IMR-90 (cell line): ENCODE measurements around the gene GCM1. TPM values are rescaled to one million over a fixed set of nuclear protein-coding genes. Genes with fewer than 3 reads are reported as not detected.

Experiments used
- ATAC-seq: fragments of 200-7000 bp; cut with Tn5 transposase; 2 replicates; pipeline ENCODE4 v1.9.1; 2020; ENCODE audit warnings: low read depth, mild to moderate bottlenecking, moderate library complexity
- BruUV-seq: library from RNA; stranded (reverse); fragments of 400-500 nt; replicated peaks from 2 replicates; lab custom pipeline; 2021; lab: Mats Ljungman, UMichigan
- CTCF ChIA-PET: fragments of 300-600 bp; formaldehyde crosslinking; extraction: SDS; loops from one replicate; lab custom pipeline; 2021; ENCODE audit warnings: antibody characterized with exemption; lab: Yijun Ruan, JAX
- POLR2A ChIA-PET: fragments of 300-600 bp; sonication (Branson Sonifier 250); formaldehyde crosslinking; loops from one replicate; lab custom pipeline; 2022; ENCODE audit warnings: antibody characterized with exemption; ENCODE audit not compliant: unreplicated experiment; lab: Charles Lee
- DNase-seq: peaks from one replicate; pipeline ENCODE4 v3.0.0; 2013
- H2AFZ ChIP-seq: replicated peaks from 2 replicates; pipeline ENCODE3; 2013; ENCODE audit warnings: low read length, mild to moderate bottlenecking; ENCODE audit not compliant: poor library complexity
- H2AK5ac ChIP-seq: 2 replicates; pipeline ENCODE4 v1.6.1; 2013; ENCODE audit warnings: low read depth, low read length, inconsistent platforms
- H2AK9ac ChIP-seq: replicated peaks from 2 replicates; pipeline ENCODE3; 2013; ENCODE audit warnings: mild to moderate bottlenecking, low read depth, low read length, moderate library complexity; ENCODE audit not compliant: poor library complexity
- H2BK120ac ChIP-seq: 2 replicates; pipeline ENCODE4 v1.6.1; 2013; ENCODE audit warnings: low read depth, low read length, inconsistent platforms
- H2BK15ac ChIP-seq: 3 replicates; pipeline ENCODE4 v1.6.1; 2013; ENCODE audit warnings: low read depth, low read length, inconsistent platforms
- H2BK20ac ChIP-seq: 2 replicates; pipeline ENCODE4 v1.6.1; 2013; ENCODE audit warnings: low read depth, mild to moderate bottlenecking, inconsistent platforms, low read length, moderate library complexity
- H2BK5ac ChIP-seq: 2 replicates; pipeline ENCODE4 v1.6.1; 2013; ENCODE audit warnings: mild to moderate bottlenecking, low read depth, low read length, inconsistent platforms; ENCODE audit not compliant: poor library complexity, severe bottlenecking
- H3K14ac ChIP-seq: replicated peaks from 2 replicates; pipeline ENCODE4 v1.6.1; 2013; ENCODE audit warnings: low read depth, low read length, inconsistent platforms
- H3K18ac ChIP-seq: 2 replicates; pipeline ENCODE4 v1.6.1; 2013; ENCODE audit warnings: low read depth, low read length, control low read depth
- H3K23ac ChIP-seq: 2 replicates; pipeline ENCODE4 v1.6.1; 2013; ENCODE audit warnings: low read depth, low read length, inconsistent platforms
- H3K27ac ChIP-seq: 2 replicates; pipeline ENCODE4 v1.5.1; 2013; ENCODE audit warnings: mild to moderate bottlenecking, control low read depth, low read length; ENCODE audit not compliant: insufficient read depth
- H3K27me3 ChIP-seq: 2 replicates; pipeline ENCODE4 v1.6.1; 2013; ENCODE audit warnings: low read length; ENCODE audit not compliant: control insufficient read depth, insufficient read depth
- H3K36me3 ChIP-seq: 2 replicates; pipeline ENCODE4 v1.6.1; 2013; ENCODE audit warnings: low read length, mixed read lengths; ENCODE audit not compliant: control insufficient read depth, insufficient read depth
- H3K4ac ChIP-seq: 2 replicates; pipeline ENCODE4 v1.6.1; 2013; ENCODE audit warnings: low read depth, low read length, inconsistent platforms
- H3K4me1 ChIP-seq: 2 replicates; pipeline ENCODE4 v1.6.1; 2013; ENCODE audit warnings: low read length, mixed read lengths; ENCODE audit not compliant: control insufficient read depth, insufficient read depth
- H3K4me2 ChIP-seq: 2 replicates; pipeline ENCODE4 v1.6.1; 2013; ENCODE audit warnings: low read depth, mild to moderate bottlenecking, control low read depth, low read length, moderate library complexity
- H3K4me3 ChIP-seq: 2 replicates; pipeline ENCODE4 v1.5.1; 2013; ENCODE audit warnings: low read depth, mild to moderate bottlenecking, control low read depth, low read length, moderate library complexity; ENCODE audit not compliant: insufficient read depth
- H3K56ac ChIP-seq: 2 replicates; pipeline ENCODE4 v1.6.1; 2013; ENCODE audit warnings: low read length, inconsistent platforms; ENCODE audit not compliant: insufficient read depth; ENCODE audit errors: extremely low read depth
- H3K79me1 ChIP-seq, 2 experiments: 2 replicates each; pipeline ENCODE4 v1.6.1; 2013; ENCODE audit warnings: low read length in 2 of 2, inconsistent platforms in 1 of 2, low read depth in 1 of 2
- H3K9ac ChIP-seq: 2 replicates; pipeline ENCODE4 v1.6.1; 2013; ENCODE audit warnings: low read depth, low read length, control low read depth
- H3K9me1 ChIP-seq: 2 replicates; pipeline ENCODE4 v1.6.1; 2013; ENCODE audit warnings: low read length, inconsistent platforms; ENCODE audit not compliant: insufficient read depth
- H3K9me3 ChIP-seq: 2 replicates; pipeline ENCODE4 v1.6.1; 2013; ENCODE audit warnings: low read length; ENCODE audit not compliant: control insufficient read depth, insufficient read depth
- H4K20me1 ChIP-seq: 2 replicates; pipeline ENCODE4 v1.6.1; 2013; ENCODE audit warnings: low read length, inconsistent platforms; ENCODE audit not compliant: insufficient read depth
- H4K5ac ChIP-seq: 2 replicates; pipeline ENCODE4 v1.6.1; 2013; ENCODE audit warnings: mild to moderate bottlenecking, low read depth, low read length, control low read depth
- H4K8ac ChIP-seq, 2 experiments: 2 replicates each; pipeline ENCODE4 v1.6.1; 2013; ENCODE audit warnings: low read depth in 2 of 2, low read length in 2 of 2, control low read depth in 1 of 2, inconsistent platforms in 1 of 2
- H4K91ac ChIP-seq: 2 replicates; pipeline ENCODE4 v1.6.1; 2013; ENCODE audit warnings: low read depth, low read length, inconsistent platforms; ENCODE audit not compliant: insufficient read depth
- BHLHE40 ChIP-seq: fragments of 150-350 bp; IDR thresholded peaks from 2 replicates; pipeline ENCODE4 v1.6.1; 2016; ENCODE audit warnings: mild to moderate bottlenecking, low read depth, low read length
- CEBPB ChIP-seq: IDR thresholded peaks from 2 replicates; pipeline ENCODE4 v1.6.1; 2012; ENCODE audit warnings: low read depth, low read length, improper control_type of control experiment
- CHD1 ChIP-seq: IDR thresholded peaks from 2 replicates; pipeline ENCODE4 v1.6.1; 2012; ENCODE audit warnings: low read depth, low read length, improper control_type of control experiment
- MAZ ChIP-seq: IDR thresholded peaks from 2 replicates; pipeline ENCODE4 v1.6.1; 2012; ENCODE audit warnings: low read depth, mild to moderate bottlenecking, low read length, improper control_type of control experiment, moderate library complexity, borderline replicate concordance
- MXI1 ChIP-seq: IDR thresholded peaks from 2 replicates; pipeline ENCODE4 v1.6.1; 2012; ENCODE audit warnings: low read depth, mild to moderate bottlenecking, low read length, moderate library complexity, borderline replicate concordance
- POLR2A ChIP-seq: IDR thresholded peaks from 2 replicates; pipeline ENCODE4 v1.6.1; 2012; ENCODE audit warnings: mild to moderate bottlenecking, low read depth, low read length
- RFX5 ChIP-seq: IDR thresholded peaks from 2 replicates; pipeline ENCODE4 v1.8.0; 2012; ENCODE audit warnings: low read depth, mild to moderate bottlenecking, low read length, moderate library complexity
- SMC3 ChIP-seq: fragments of 150-350 bp; IDR thresholded peaks from 2 replicates; pipeline ENCODE4 v1.6.1; 2016; ENCODE audit warnings: low read depth, mild to moderate bottlenecking, antibody characterized with exemption, low read length, moderate library complexity
- WGBS, 2 experiments: methylation state at CpG; one replicate each; pipeline versions ENCODE4 v1.1.5 to v1.1.7; 2013; ENCODE audit warnings: missing lambda C conversion rate in 2 of 2; ENCODE audit not compliant: insufficient read length in 1 of 2; ENCODE audit errors: extremely low coverage in 2 of 2; 5-methylcytosine and 5-hydroxymethylcytosine counted together
- dilution Hi-C: fragments of 300-500 bp; cut with HindIII; formaldehyde crosslinking; loops from one replicate; pipeline ENCODE4 v1.14.3; 2018; ENCODE audit warnings: low sequenced_read_pairs; ENCODE audit not compliant: unreplicated experiment
- in situ Hi-C: fragments of 300-500 bp; cut with MboI; formaldehyde crosslinking; loops from 3 replicates; pipeline ENCODE4 v1.14.3; 2019; ENCODE audit warnings: low sequenced_read_pairs, inconsistent platforms, mixed read lengths
- intact Hi-C: fragments of 100-400 bp; cut with micrococcal nuclease; formaldehyde crosslinking; loops from 2 replicates; pipeline ENCODE4 v1.10.0; 2022
- polyA plus RNA-seq, 3 experiments: library from polyadenylated mRNA; depleted of rRNA; stranded (reverse); fragments of >200 nt; gene quantifications; 2 replicates each; pipeline ENCODE4 v1.2.3, GENCODE V29; 2012; ENCODE audit warnings: low replicate concordance in 1 of 3
- total RNA-seq: library from RNA; depleted of rRNA; stranded (reverse); fragments of >200 nt; gene quantifications from 2 replicates; pipeline ENCODE4 v1.2.3, GENCODE V29; 2012
- TF ChIP-seq, protein P1 (sequence below): fragments of 150-350 bp; IDR thresholded peaks from 2 replicates; pipeline ENCODE4 v1.6.1; 2017; ENCODE audit warnings: mild to moderate bottlenecking, antibody characterized with exemption, low read length, low read depth
- TF ChIP-seq, protein P2 (sequence below): fragments of 150-350 bp; IDR thresholded peaks from 2 replicates; pipeline ENCODE4 v1.6.1; 2016; ENCODE audit warnings: low read depth, mild to moderate bottlenecking, low read length, moderate library complexity, borderline replicate concordance
- TF ChIP-seq, protein P3 (sequence below): conservative IDR thresholded peaks from 2 replicates; pipeline ENCODE4 v1.5.1; 2012; ENCODE audit warnings: mild to moderate bottlenecking, low read depth, low read length, improper control_type of control experiment

Gene GCM1
- total and polyA plus RNA-seq, 2 of the 4 experiments (the other 2 are of a cell fraction), result not detected

DNA sequence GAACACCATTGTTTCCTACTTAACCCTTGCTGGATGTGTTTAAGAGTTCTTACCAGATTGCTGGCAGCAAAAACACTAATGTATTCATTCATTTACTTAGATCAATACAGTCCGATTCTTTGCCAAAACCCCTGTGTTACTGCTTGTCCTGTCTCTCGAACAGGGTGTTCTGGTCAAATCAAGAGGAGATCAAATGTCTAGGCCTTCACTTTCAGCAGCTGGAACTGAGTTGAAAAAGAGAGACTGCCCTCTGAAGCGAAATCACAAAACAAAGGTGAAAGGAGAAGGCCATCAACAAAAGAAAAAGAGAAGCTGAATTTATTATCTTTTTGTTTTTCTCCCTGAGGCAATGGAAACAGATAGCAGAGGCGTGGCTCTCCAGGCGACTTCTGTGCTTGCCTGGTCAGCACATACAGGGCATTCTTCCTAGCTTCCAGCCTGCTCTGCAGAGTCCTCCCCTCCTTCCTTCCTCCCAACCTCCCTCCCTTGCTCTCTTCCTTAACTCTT is 44.1 kb upstream of the GCM1 start:
- DNase-seq (no peak), ATAC-seq (peak; percentile 71)
- intact Hi-C loops (no loop called here), dilution Hi-C loops (no loop called here), in situ Hi-C loops (loop anchor here (25.0 kb wide), 1 partner anchor 745 kb away; no protein-coding TSS in a partner anchor)
- Histone ChIP-seq H2BK120ac (no peak overlapping the region), H4K5ac (no peak overlapping the region), H3K56ac (no peak overlapping the region), H3K4me1 (no peaks in the 10 kb centered on the region), H2AK5ac (no peak overlapping the region), H2BK5ac (no peak overlapping the region), H3K27ac (no peak overlapping the region), H4K20me1 (no peaks in the 10 kb centered on the region), H3K23ac (no peak overlapping the region), H3K9ac (no peak overlapping the region), H3K9me3 (no peaks in the 10 kb centered on the region), H3K14ac (no peak overlapping the region), H2BK15ac (no peak overlapping the region), H2AK9ac (no peak overlapping the region), H3K9me1 (no peaks in the 10 kb centered on the region), H3K36me3 (no peaks in the 10 kb centered on the region), H3K79me1 (no peaks in the 10 kb centered on the region), H4K8ac (no peak overlapping the region), H3K18ac (no peak overlapping the region), H2AFZ (no peak overlapping the region), H3K27me3 (peaks cover 4% of the 10 kb centered on the region), H2BK20ac (no peak overlapping the region), H3K4ac (no peak overlapping the region), H3K4me3 (no peak overlapping the region), H4K91ac (no peak overlapping the region), H3K4me2 (no peak overlapping the region)
- BruUV-seq, result no TSS peak
- no peak for TF ChIP-seq RFX5
- TF ChIP-seq CEBPB, result no peak
- TF ChIP-seq POLR2A, result no peak
- TF ChIP-seq BHLHE40, result no peak
- no peak for TF ChIP-seq CHD1
- TF ChIP-seq SMC3, result no peak
- TF ChIP-seq MAZ, result no peak
- TF ChIP-seq, protein P1, sequence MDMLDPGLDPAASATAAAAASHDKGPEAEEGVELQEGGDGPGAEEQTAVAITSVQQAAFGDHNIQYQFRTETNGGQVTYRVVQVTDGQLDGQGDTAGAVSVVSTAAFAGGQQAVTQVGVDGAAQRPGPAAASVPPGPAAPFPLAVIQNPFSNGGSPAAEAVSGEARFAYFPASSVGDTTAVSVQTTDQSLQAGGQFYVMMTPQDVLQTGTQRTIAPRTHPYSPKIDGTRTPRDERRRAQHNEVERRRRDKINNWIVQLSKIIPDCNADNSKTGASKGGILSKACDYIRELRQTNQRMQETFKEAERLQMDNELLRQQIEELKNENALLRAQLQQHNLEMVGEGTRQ, result no peak
- TF ChIP-seq, protein P2, sequence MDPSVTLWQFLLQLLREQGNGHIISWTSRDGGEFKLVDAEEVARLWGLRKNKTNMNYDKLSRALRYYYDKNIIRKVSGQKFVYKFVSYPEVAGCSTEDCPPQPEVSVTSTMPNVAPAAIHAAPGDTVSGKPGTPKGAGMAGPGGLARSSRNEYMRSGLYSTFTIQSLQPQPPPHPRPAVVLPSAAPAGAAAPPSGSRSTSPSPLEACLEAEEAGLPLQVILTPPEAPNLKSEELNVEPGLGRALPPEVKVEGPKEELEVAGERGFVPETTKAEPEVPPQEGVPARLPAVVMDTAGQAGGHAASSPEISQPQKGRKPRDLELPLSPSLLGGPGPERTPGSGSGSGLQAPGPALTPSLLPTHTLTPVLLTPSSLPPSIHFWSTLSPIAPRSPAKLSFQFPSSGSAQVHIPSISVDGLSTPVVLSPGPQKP, result no peak
- TF ChIP-seq MXI1, result no peak
- TF ChIP-seq, protein P3, sequence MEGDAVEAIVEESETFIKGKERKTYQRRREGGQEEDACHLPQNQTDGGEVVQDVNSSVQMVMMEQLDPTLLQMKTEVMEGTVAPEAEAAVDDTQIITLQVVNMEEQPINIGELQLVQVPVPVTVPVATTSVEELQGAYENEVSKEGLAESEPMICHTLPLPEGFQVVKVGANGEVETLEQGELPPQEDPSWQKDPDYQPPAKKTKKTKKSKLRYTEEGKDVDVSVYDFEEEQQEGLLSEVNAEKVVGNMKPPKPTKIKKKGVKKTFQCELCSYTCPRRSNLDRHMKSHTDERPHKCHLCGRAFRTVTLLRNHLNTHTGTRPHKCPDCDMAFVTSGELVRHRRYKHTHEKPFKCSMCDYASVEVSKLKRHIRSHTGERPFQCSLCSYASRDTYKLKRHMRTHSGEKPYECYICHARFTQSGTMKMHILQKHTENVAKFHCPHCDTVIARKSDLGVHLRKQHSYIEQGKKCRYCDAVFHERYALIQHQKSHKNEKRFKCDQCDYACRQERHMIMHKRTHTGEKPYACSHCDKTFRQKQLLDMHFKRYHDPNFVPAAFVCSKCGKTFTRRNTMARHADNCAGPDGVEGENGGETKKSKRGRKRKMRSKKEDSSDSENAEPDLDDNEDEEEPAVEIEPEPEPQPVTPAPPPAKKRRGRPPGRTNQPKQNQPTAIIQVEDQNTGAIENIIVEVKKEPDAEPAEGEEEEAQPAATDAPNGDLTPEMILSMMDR, result no peak
- POLR2A ChIA-PET, result no interaction called here
- CTCF ChIA-PET, result no interaction called here
- WGBS, 2 experiments, result no CpG with 5 or more reads among the region's 5 CpGs
